ENCODE measurements around the gene RGN. TPM values are rescaled to one million over a fixed set of nuclear protein-coding genes. Genes with fewer than 3 reads are reported as not detected.

RGN gene
- 2.0 and 2.1 TPM in 2 replicates for total RNA-seq

DNA sequence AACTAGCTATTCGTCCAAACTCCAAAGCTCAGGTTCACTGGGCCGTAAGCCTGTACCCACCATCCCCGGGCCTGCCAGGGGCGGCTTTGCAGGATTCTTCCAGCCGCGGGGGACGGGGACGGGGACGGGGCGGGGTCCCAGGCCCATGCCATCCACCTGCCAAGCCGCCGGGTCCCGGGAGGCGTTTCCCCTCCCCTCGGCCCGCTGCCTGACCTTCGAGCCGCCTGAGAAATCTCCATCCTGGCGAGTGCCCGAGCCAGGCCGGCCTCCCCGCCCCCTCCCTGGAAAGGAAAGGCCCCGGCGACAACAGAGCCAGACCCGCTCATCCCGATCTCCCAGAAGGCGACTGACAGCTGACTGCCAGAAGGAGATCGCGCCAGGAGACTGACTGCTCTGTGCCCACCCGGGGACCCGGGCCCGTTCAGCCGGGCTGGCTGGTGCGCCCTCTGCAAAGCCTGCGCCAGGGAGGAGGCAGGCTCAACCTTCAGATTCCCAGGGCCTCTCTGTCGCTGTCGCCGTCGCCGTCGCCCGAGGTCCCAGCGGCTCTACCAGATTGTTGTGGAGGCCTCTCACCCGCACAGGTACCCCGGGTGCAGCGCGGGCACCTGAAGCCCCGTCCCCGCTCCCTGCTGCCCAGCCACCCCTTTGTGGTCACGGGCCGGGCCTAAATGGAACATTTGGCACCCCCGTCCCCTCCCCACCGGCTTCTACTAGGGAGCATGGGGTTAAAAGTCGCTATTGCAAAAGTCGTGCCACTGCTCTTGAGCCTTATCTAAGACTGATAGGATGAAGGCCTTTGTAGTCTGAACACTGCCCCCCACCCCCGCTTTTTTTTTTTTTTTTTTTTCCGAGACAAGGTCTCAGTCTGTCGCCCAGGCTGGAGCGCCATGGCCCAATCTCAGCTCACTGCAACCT, at the start of gene RGN:
Gene RGN (plus strand): TSS at position 315 of the 915 bp plus-strand sequence. CDS start 2,702 bp downstream, outside the sequence.

Other genes starting within 250 kb of the RGN start
- 9.6 and 10.2 TPM in 2 replicates for gene RP2, start 241.4 kb upstream of the RGN start, total RNA-seq
- 2.6 and 3.3 TPM in 2 replicates for gene JADE3, start 166.0 kb upstream of the RGN start, total RNA-seq
- gene NDUFB11, start 66.3 kb downstream of the RGN start, total RNA-seq = 94.2 and 114 TPM in 2 replicates
- 43.3 and 49.0 TPM in 2 replicates for gene RBM10, start 66.8 kb downstream of the RGN start, total RNA-seq
- 193 and 202 TPM in 2 replicates for gene UBA1, start 115.4 kb downstream of the RGN start, total RNA-seq
- 101 and 133 TPM in 2 replicates for gene CDK16, start 140.2 kb downstream of the RGN start, total RNA-seq
- 30.5 and 43.3 TPM in 2 replicates for gene USP11, start 154.6 kb downstream of the RGN start, total RNA-seq

Data from epithelial cell of alveolus of lung (primary cell).